ENCODE measurements around the gene CHPT1.
A peak's percentile ranks its signal among the peaks of the same experiment; 100 is the strongest.
"Not testable (repeated sequence)": the region's sequence is repeated elsewhere in the genome, so short reads cannot be mapped to it uniquely, and the experiment has no call there.

The CHPT1 gene

GRCh38 chr12:101697197-101697929, at the start of gene CHPT1:
Gene CHPT1 (plus strand): TSS chr12:101697640. CDS start chr12:101697862, 222 bp downstream.
- DNase-seq = peak; percentile 30 to 31

GRCh38 chr12:101647711-101648110, 49.7 kb upstream of the CHPT1 start:
- DNase-seq = no peak

GRCh38 chr12:101648195-101648594, 49.2 kb upstream of the CHPT1 start:
- DNase-seq = no peak

- peak in 1 of 2 donors; percentile 25 for DNase-seq
Observed at GRCh38 chr12:101650346-101651117, 46.9 kb upstream of the CHPT1 start.

GRCh38 chr12:101653030-101653429, 44.4 kb upstream of the CHPT1 start:
- DNase-seq = no peak

- no peak for DNase-seq
Observed at GRCh38 chr12:101653503-101653902, 43.9 kb upstream of the CHPT1 start.

- DNase-seq = no peak
Observed at GRCh38 chr12:101654442-101654841, 43.0 kb upstream of the CHPT1 start.

GRCh38 chr12:101655393-101655792, 42.0 kb upstream of the CHPT1 start:
- DNase-seq = no peak

GRCh38 chr12:101660662-101661061, 36.8 kb upstream of the CHPT1 start:
- DNase-seq = peak in 1 of 2 donors; percentile 42

- DNase-seq = no peak
Observed at GRCh38 chr12:101663298-101663697, 34.1 kb upstream of the CHPT1 start.

- DNase-seq = no peak
Observed at GRCh38 chr12:101664992-101665391, 32.4 kb upstream of the CHPT1 start.

GRCh38 chr12:101666052-101666728, 31.2 kb upstream of the CHPT1 start:
- no peak for DNase-seq

GRCh38 chr12:101667591-101667990, 29.8 kb upstream of the CHPT1 start:
- no peak for DNase-seq

- DNase-seq = peak; percentile 67 to 74
Observed at GRCh38 chr12:101670007-101670671, 27.3 kb upstream of the CHPT1 start.

GRCh38 chr12:101671157-101671791, 26.2 kb upstream of the CHPT1 start:
- peak; percentile 54 to 57 for DNase-seq

- DNase-seq = peak in 1 of 2 donors; percentile 27
Observed at GRCh38 chr12:101671833-101672232, 25.6 kb upstream of the CHPT1 start.

- DNase-seq = no peak
Observed at GRCh38 chr12:101675555-101675954, 21.9 kb upstream of the CHPT1 start.

GRCh38 chr12:101676497-101676896, 20.9 kb upstream of the CHPT1 start:
- not testable (repeated sequence) for DNase-seq

- no peak for DNase-seq
Observed at GRCh38 chr12:101678081-101678480, 19.4 kb upstream of the CHPT1 start.

GRCh38 chr12:101680240-101680639, 17.2 kb upstream of the CHPT1 start:
- no peak for DNase-seq

GRCh38 chr12:101680647-101681046, 16.8 kb upstream of the CHPT1 start:
- no peak for DNase-seq

- not testable (repeated sequence) for DNase-seq
Observed at GRCh38 chr12:101681627-101682026, 15.8 kb upstream of the CHPT1 start.

Measured in inflammatory macrophage treated with lipopolysaccharide for 1 hour (primary cell).